ENCODE results near the gene POTEC.
"Not testable (repeated sequence)": the region's sequence is repeated elsewhere in the genome, so short reads cannot be mapped to it uniquely, and the experiment has no call there.

Gene POTEC

GRCh38 chr18:14543446-14543964 is at the start of gene POTEC:
TSS of gene POTEC (minus strand) at chr18:14543600. CDS start at chr18:14543146, 454 bp downstream.
- not testable (repeated sequence) for H3K4me3 ChIP-seq (replicated peaks; ENCODE audit: low read depth, low read length); H3K27me3 ChIP-seq (replicated peaks; ENCODE audit: control insufficient read depth, insufficient read depth, low read length); H3K36me3 ChIP-seq (ENCODE audit: control insufficient read depth, insufficient read depth, low read length); DNase-seq (ENCODE audit: extremely low read depth, insufficient read length)

- Histone ChIP-seq H3K27me3 (replicated peaks; ENCODE audit: control insufficient read depth, insufficient read depth, low read length) (no peaks in the 10 kb centered on the region), H3K36me3 (ENCODE audit: control insufficient read depth, insufficient read depth, low read length) (no peaks in the 10 kb centered on the region), H3K4me3 (replicated peaks; ENCODE audit: low read depth, low read length) (no peak overlapping the region)
- no peak for TF ChIP-seq CTCF (IDR thresholded peaks at IDR 0.05; ENCODE audit: insufficient read depth, low read length, poor library complexity, severe bottlenecking)
- no peak for DNase-seq (ENCODE audit: extremely low read depth, insufficient read length)
Observed at GRCh38 chr18:14577971-14578370, 34.6 kb upstream of the POTEC start.

GRCh38 chr18:14559502-14559901 is 16.1 kb upstream of the POTEC start:
- DNase-seq (ENCODE audit: extremely low read depth, insufficient read length); H3K4me3 ChIP-seq (replicated peaks; ENCODE audit: low read depth, low read length); H3K36me3 ChIP-seq (ENCODE audit: control insufficient read depth, insufficient read depth, low read length); H3K27me3 ChIP-seq (replicated peaks; ENCODE audit: control insufficient read depth, insufficient read depth, low read length): not testable (repeated sequence)

GRCh38 chr18:14531659-14532058 is 11.7 kb downstream of the POTEC start:
- not testable (repeated sequence) for H3K4me3 ChIP-seq (replicated peaks; ENCODE audit: low read depth, low read length); H3K36me3 ChIP-seq (ENCODE audit: control insufficient read depth, insufficient read depth, low read length); H3K27me3 ChIP-seq (replicated peaks; ENCODE audit: control insufficient read depth, insufficient read depth, low read length); DNase-seq (ENCODE audit: extremely low read depth, insufficient read length)

- not testable (repeated sequence) for H3K36me3 ChIP-seq (ENCODE audit: control insufficient read depth, insufficient read depth, low read length); H3K4me3 ChIP-seq (replicated peaks; ENCODE audit: low read depth, low read length); H3K27me3 ChIP-seq (replicated peaks; ENCODE audit: control insufficient read depth, insufficient read depth, low read length); DNase-seq (ENCODE audit: extremely low read depth, insufficient read length)
Observed at GRCh38 chr18:14510707-14511106, 32.7 kb downstream of the POTEC start.

- H3K4me3 ChIP-seq (replicated peaks; ENCODE audit: low read depth, low read length); H3K27me3 ChIP-seq (replicated peaks; ENCODE audit: control insufficient read depth, insufficient read depth, low read length); DNase-seq (ENCODE audit: extremely low read depth, insufficient read length); H3K36me3 ChIP-seq (ENCODE audit: control insufficient read depth, insufficient read depth, low read length): not testable (repeated sequence)
Observed at GRCh38 chr18:14503691-14504090, 39.7 kb downstream of the POTEC start.

- not testable (repeated sequence) for DNase-seq (ENCODE audit: extremely low read depth, insufficient read length); H3K4me3 ChIP-seq (replicated peaks; ENCODE audit: low read depth, low read length); H3K27me3 ChIP-seq (replicated peaks; ENCODE audit: control insufficient read depth, insufficient read depth, low read length); H3K36me3 ChIP-seq (ENCODE audit: control insufficient read depth, insufficient read depth, low read length)
Observed at GRCh38 chr18:14501894-14502293, 41.5 kb downstream of the POTEC start.

GRCh38 chr18:14489256-14490014 is 54.0 kb downstream of the POTEC start:
- H3K4me3 ChIP-seq (replicated peaks; ENCODE audit: low read depth, low read length); H3K27me3 ChIP-seq (replicated peaks; ENCODE audit: control insufficient read depth, insufficient read depth, low read length); DNase-seq (ENCODE audit: extremely low read depth, insufficient read length); H3K36me3 ChIP-seq (ENCODE audit: control insufficient read depth, insufficient read depth, low read length): not testable (repeated sequence)

- H3K27me3 ChIP-seq (replicated peaks; ENCODE audit: control insufficient read depth, insufficient read depth, low read length); H3K36me3 ChIP-seq (ENCODE audit: control insufficient read depth, insufficient read depth, low read length); H3K4me3 ChIP-seq (replicated peaks; ENCODE audit: low read depth, low read length); DNase-seq (ENCODE audit: extremely low read depth, insufficient read length): not testable (repeated sequence)
Observed at GRCh38 chr18:14488789-14489188, 54.6 kb downstream of the POTEC start.

- not testable (repeated sequence) for H3K27me3 ChIP-seq (replicated peaks; ENCODE audit: control insufficient read depth, insufficient read depth, low read length); DNase-seq (ENCODE audit: extremely low read depth, insufficient read length); H3K4me3 ChIP-seq (replicated peaks; ENCODE audit: low read depth, low read length); H3K36me3 ChIP-seq (ENCODE audit: control insufficient read depth, insufficient read depth, low read length)
Observed at GRCh38 chr18:14486926-14487580, 56.3 kb downstream of the POTEC start.

- not testable (repeated sequence) for H3K4me3 ChIP-seq (replicated peaks; ENCODE audit: low read depth, low read length); H3K27me3 ChIP-seq (replicated peaks; ENCODE audit: control insufficient read depth, insufficient read depth, low read length); H3K36me3 ChIP-seq (ENCODE audit: control insufficient read depth, insufficient read depth, low read length); DNase-seq (ENCODE audit: extremely low read depth, insufficient read length)
Observed at GRCh38 chr18:14479076-14479475, 64.3 kb downstream of the POTEC start.

- H3K36me3 ChIP-seq (ENCODE audit: control insufficient read depth, insufficient read depth, low read length); H3K4me3 ChIP-seq (replicated peaks; ENCODE audit: low read depth, low read length); H3K27me3 ChIP-seq (replicated peaks; ENCODE audit: control insufficient read depth, insufficient read depth, low read length); DNase-seq (ENCODE audit: extremely low read depth, insufficient read length): not testable (repeated sequence)
Observed at GRCh38 chr18:14475520-14475919, 67.9 kb downstream of the POTEC start.

- not testable (repeated sequence) for H3K27me3 ChIP-seq (replicated peaks; ENCODE audit: control insufficient read depth, insufficient read depth, low read length); DNase-seq (ENCODE audit: extremely low read depth, insufficient read length); H3K36me3 ChIP-seq (ENCODE audit: control insufficient read depth, insufficient read depth, low read length); H3K4me3 ChIP-seq (replicated peaks; ENCODE audit: low read depth, low read length)
Observed at GRCh38 chr18:14474752-14475151, 68.6 kb downstream of the POTEC start.
